HFFc6 (cell line): ENCODE data around the gene NGF. TPM values are rescaled to one million over a fixed set of nuclear protein-coding genes. Genes with fewer than 3 reads are reported as not detected.

Experiments used
- DNase-seq: peaks from one replicate; pipeline ENCODE4 v3.0.0-alpha.2; 2018
- H3K27ac Mint-ChIP-seq: 2 replicates; pipeline ENCODE4 v1.8.0; 2020; ENCODE audit warnings: mild to moderate bottlenecking, mixed read lengths
- H3K27me3 Mint-ChIP-seq: 2 replicates; pipeline ENCODE4 v1.8.0; 2021; ENCODE audit warnings: mild to moderate bottlenecking, moderate library complexity, mixed read lengths; ENCODE audit not compliant: insufficient read depth
- H3K36me3 Mint-ChIP-seq: 2 replicates; pipeline ENCODE4 v1.8.0; 2021; ENCODE audit warnings: low read depth, mixed read lengths
- H3K4me1 Mint-ChIP-seq: 2 replicates; pipeline ENCODE4 v1.8.0; 2020; ENCODE audit warnings: low read depth, mixed read lengths
- H3K4me3 Mint-ChIP-seq: 2 replicates; pipeline ENCODE4 v1.8.0; 2020; ENCODE audit warnings: mild to moderate bottlenecking, moderate library complexity, mixed read lengths
- H3K9me3 Mint-ChIP-seq: 2 replicates; pipeline ENCODE4 v1.8.0; 2020; ENCODE audit warnings: mild to moderate bottlenecking, mixed read lengths
- CTCF ChIP-seq: fragments of 200-600 bp; sonication (generic); IDR thresholded peaks from 2 replicates; pipeline ENCODE4 v1.5.0; 2021; ENCODE audit warnings: antibody characterized with exemption, mild to moderate bottlenecking
- total RNA-seq, 6 experiments: library from RNA; stranded (reverse); fragmentation: NEBNext Ultra II Directional; extraction: Animal tissue kit (Norgen Biotek cat#: 25700); gene quantifications; 2 replicates in 1 of 6; 3 replicates in 5 of 6; pipeline ENCODE4 v1.2.3, GENCODE V29; 2021

The NGF gene
- total RNA-seq, 6 experiments from 2014 or later, result 44.4 to 53.8 (median 51.0) TPM

GRCh38 chr1:115322631-115323030 is 15.4 kb downstream of the NGF start:
- DNase-seq, result peak; percentile 59
- Mint-ChIP-seq H3K9me3 (no peaks in the 10 kb centered on the region), H3K4me1 (peaks cover 99% of the 10 kb centered on the region), H3K4me3 (peak overlapping the region; percentile 57), H3K27me3 (peaks cover 9% of the 10 kb centered on the region), H3K36me3 (peaks cover 89% of the 10 kb centered on the region), H3K27ac (peak overlapping the region; percentile 97)
- no peak for TF ChIP-seq CTCF

GRCh38 chr1:115320377-115320776 is 17.7 kb downstream of the NGF start:
- H3K9me3 Mint-ChIP-seq, result no peaks in the 10 kb centered on the region
- H3K36me3 Mint-ChIP-seq, result peaks cover 86% of the 10 kb centered on the region
- peak overlapping the region; percentile 97; the same call in 1 of the 2 replicates for H3K27ac Mint-ChIP-seq
- DNase-seq, result no peak
- H3K4me3 Mint-ChIP-seq, result no peak overlapping the region; the same call in 1 of the 2 replicates
- peaks cover 9% of the 10 kb centered on the region for H3K27me3 Mint-ChIP-seq
- peaks cover 99% of the 10 kb centered on the region for H3K4me1 Mint-ChIP-seq
- TF ChIP-seq CTCF, result no peak

GRCh38 chr1:115319706-115320105 is 18.3 kb downstream of the NGF start:
- TF ChIP-seq CTCF, result no peak
- Mint-ChIP-seq H3K36me3 (peaks cover 86% of the 10 kb centered on the region), H3K9me3 (no peaks in the 10 kb centered on the region), H3K4me3 (no peak overlapping the region), H3K27me3 (peaks cover 11% of the 10 kb centered on the region), H3K4me1 (peaks cover 99% of the 10 kb centered on the region), H3K27ac (peak overlapping the region; percentile 11; the same call in 1 of the 2 replicates)
- DNase-seq, result no peak

- H3K9me3 Mint-ChIP-seq, result no peaks in the 10 kb centered on the region
- peak overlapping the region; percentile 11 for H3K27ac Mint-ChIP-seq
- TF ChIP-seq CTCF, result no peak
- H3K27me3 Mint-ChIP-seq, result peaks cover 7% of the 10 kb centered on the region
- H3K4me3 Mint-ChIP-seq, result no peak overlapping the region; the same call in 1 of the 2 replicates
- H3K4me1 Mint-ChIP-seq, result peaks cover 99% of the 10 kb centered on the region
- no peak for DNase-seq
- H3K36me3 Mint-ChIP-seq, result peaks cover 80% of the 10 kb centered on the region
These were observed 20.7 kb downstream of the NGF start for GRCh38 chr1:115317101-115318012.

GRCh38 chr1:115314765-115315164 is 23.3 kb downstream of the NGF start:
- H3K27me3 Mint-ChIP-seq, result peaks cover 6% of the 10 kb centered on the region
- peak; percentile 73 for DNase-seq
- H3K36me3 Mint-ChIP-seq, result peaks cover 67% of the 10 kb centered on the region
- peak overlapping the region; percentile 31 for H3K4me3 Mint-ChIP-seq
- H3K9me3 Mint-ChIP-seq, result no peaks in the 10 kb centered on the region
- no peak for TF ChIP-seq CTCF
- peaks cover 96% of the 10 kb centered on the region for H3K4me1 Mint-ChIP-seq
- peak overlapping the region; percentile 69 for H3K27ac Mint-ChIP-seq
